Measurements from ENCODE around the gene SYT1. TPM values are rescaled to one million over a fixed set of nuclear protein-coding genes. Genes with fewer than 3 reads are reported as not detected.

The SYT1 gene
- total RNA-seq, 2 donors from 2014 or later: 1.3 to 1.9 TPM

DNA sequence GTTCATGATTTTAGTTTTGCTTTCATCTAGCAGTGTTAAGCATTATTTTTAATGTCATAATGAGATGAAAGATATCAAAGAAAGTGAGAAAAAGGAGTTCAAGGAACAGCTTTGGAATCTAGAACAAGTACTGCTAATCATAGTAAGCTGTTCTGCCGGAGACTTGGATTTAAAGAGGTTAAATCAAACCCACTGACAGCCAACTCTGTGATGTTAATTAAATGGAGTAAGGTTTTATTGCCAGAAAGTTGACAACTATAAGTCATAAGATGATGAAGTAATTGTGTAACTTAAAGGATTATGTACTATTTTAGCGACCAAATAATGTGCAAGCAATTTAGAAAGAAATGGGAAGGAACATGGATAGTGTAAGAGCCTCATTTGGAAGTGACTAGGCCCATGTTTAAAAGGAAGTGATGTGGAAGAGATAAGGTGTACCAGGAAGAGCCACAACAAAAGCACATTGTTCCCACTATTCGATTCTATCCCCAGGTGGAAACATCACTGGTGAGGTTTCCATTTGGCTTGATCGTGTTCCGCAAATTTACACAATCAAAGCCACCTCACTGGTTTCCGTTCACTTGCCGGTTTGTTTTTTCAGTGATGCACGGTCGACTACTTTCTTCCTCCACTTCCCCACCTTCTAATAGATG lies 437.7 kb downstream of the SYT1 start:
- no peaks in the 10 kb centered on the region for H3K4me1 ChIP-seq (ENCODE audit: control insufficient read depth in 1 of 2, low read depth in 2 of 2)
- no peaks in the 10 kb centered on the region for H3K27me3 ChIP-seq (replicated peaks; ENCODE audit: insufficient read depth)
- no peaks in the 10 kb centered on the region for H3K9me3 ChIP-seq
- H3K4me3 ChIP-seq: no peak overlapping the region
- TF ChIP-seq, protein P1, sequence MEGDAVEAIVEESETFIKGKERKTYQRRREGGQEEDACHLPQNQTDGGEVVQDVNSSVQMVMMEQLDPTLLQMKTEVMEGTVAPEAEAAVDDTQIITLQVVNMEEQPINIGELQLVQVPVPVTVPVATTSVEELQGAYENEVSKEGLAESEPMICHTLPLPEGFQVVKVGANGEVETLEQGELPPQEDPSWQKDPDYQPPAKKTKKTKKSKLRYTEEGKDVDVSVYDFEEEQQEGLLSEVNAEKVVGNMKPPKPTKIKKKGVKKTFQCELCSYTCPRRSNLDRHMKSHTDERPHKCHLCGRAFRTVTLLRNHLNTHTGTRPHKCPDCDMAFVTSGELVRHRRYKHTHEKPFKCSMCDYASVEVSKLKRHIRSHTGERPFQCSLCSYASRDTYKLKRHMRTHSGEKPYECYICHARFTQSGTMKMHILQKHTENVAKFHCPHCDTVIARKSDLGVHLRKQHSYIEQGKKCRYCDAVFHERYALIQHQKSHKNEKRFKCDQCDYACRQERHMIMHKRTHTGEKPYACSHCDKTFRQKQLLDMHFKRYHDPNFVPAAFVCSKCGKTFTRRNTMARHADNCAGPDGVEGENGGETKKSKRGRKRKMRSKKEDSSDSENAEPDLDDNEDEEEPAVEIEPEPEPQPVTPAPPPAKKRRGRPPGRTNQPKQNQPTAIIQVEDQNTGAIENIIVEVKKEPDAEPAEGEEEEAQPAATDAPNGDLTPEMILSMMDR (IDR thresholded peaks at IDR 0.05): no peak
- DNase-seq (ENCODE audit: low spot score) (no peak), ATAC-seq (ENCODE audit: insufficient number of reproducible peaks, low FRiP score, low read depth) (no peak)
- no peak overlapping the region for H3K27ac ChIP-seq
- no peaks in the 10 kb centered on the region for H3K36me3 ChIP-seq

DNA sequence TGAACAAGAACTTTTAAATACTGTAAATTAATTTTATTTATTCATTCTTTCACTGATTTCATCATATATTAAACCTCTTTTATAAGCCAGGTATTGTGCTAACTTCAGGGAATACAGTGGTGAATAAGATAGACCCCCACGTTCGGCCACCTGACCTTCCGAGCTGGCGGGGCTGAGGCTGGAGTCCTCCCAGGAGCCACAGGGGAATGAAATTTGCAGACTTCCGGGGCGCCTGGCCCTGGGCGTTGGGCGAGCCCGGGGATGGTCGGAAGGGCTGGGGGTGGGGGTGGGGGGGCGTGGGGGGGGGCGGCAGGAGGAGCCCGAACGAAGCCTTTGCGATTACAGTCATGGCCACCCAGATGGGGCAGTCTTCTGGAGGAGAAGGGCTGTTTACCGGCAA lies 442.8 kb downstream of the SYT1 start:
- ATAC-seq (ENCODE audit: insufficient number of reproducible peaks, low FRiP score, low read depth) (no peak), DNase-seq (ENCODE audit: low spot score) (no peak)
- H3K27me3 ChIP-seq (replicated peaks; ENCODE audit: insufficient read depth): no peaks in the 10 kb centered on the region
- TF ChIP-seq, protein P1 (IDR thresholded peaks at IDR 0.05): no peak
- H3K4me3 ChIP-seq: no peak overlapping the region
- H3K4me1 ChIP-seq (ENCODE audit: control insufficient read depth in 1 of 2, low read depth in 2 of 2): no peaks in the 10 kb centered on the region
- no peaks in the 10 kb centered on the region for H3K36me3 ChIP-seq
- no peaks in the 10 kb centered on the region for H3K9me3 ChIP-seq
- no peak overlapping the region for H3K27ac ChIP-seq

DNA sequence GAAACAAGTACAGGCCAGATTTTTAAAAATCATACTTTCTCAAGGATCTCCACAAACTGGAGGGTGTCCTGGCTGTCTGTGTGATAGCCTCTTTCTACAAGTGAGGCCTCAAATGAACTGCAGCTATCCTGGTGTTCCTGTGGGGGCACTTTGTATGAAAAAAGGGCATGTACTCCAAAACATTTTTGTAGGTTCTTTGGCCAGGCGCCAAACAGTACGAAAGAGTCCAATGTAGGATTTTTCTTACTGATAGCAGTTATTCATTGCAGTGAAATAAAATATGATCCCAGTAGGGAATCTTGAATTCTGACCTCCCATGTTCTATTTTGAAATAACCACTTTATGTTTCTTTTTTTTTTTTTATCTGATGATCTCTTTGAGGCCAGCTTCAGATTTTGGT lies 444.5 kb downstream of the SYT1 start:
- Histone ChIP-seq H3K9me3 (no peaks in the 10 kb centered on the region), H3K27ac (no peak overlapping the region), H3K36me3 (no peaks in the 10 kb centered on the region), H3K4me1 (ENCODE audit: control insufficient read depth in 1 of 2, low read depth in 2 of 2) (no peaks in the 10 kb centered on the region), H3K27me3 (replicated peaks; ENCODE audit: insufficient read depth) (no peaks in the 10 kb centered on the region), H3K4me3 (no peak overlapping the region)
- TF ChIP-seq, protein P1 (IDR thresholded peaks at IDR 0.05): no peak
- DNase-seq (ENCODE audit: low spot score): no peak
- no peak for ATAC-seq (ENCODE audit: insufficient number of reproducible peaks, low FRiP score, low read depth)

DNA sequence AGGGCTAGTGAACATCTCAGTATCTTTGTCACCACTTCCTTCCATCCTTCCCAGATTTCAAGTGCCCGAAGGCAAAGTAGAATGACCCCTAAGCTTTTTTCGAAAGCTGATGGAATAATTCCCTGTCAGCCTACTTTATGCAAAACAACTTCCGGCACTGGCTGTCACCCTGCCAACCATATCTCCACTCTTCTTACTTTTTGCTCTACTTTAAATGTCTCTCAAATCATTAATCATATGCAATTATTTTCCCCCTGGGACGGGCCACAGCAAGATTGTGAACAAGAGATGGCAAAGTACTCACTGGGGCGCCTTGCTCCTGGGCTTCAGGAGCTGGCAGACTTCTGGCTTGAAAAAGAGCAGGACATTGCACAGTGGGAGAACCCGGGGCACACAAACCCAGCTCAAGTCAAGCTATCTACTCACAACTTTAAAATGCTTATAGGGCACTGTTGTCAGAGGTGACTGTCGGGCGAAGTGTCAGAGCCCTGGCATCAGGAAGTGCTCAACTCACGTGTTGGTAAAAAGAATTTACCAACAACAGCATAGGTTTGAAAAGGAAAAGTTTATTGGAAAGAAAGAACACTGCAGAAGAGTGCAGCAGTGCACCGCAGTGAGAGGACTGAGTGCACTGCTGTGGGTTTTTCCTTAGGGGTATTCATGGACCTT lies 452.7 kb downstream of the SYT1 start:
- H3K27me3 ChIP-seq (replicated peaks; ENCODE audit: insufficient read depth): no peaks in the 10 kb centered on the region
- no peaks in the 10 kb centered on the region for H3K4me1 ChIP-seq (ENCODE audit: control insufficient read depth in 1 of 2, low read depth in 2 of 2)
- no peak overlapping the region for H3K27ac ChIP-seq
- TF ChIP-seq, protein P1 (IDR thresholded peaks at IDR 0.05): no peak
- ATAC-seq (ENCODE audit: insufficient number of reproducible peaks, low FRiP score, low read depth) (no peak), DNase-seq (ENCODE audit: low spot score) (no peak)
- no peak overlapping the region for H3K4me3 ChIP-seq
- H3K36me3 ChIP-seq: no peaks in the 10 kb centered on the region
- no peaks in the 10 kb centered on the region for H3K9me3 ChIP-seq

DNA sequence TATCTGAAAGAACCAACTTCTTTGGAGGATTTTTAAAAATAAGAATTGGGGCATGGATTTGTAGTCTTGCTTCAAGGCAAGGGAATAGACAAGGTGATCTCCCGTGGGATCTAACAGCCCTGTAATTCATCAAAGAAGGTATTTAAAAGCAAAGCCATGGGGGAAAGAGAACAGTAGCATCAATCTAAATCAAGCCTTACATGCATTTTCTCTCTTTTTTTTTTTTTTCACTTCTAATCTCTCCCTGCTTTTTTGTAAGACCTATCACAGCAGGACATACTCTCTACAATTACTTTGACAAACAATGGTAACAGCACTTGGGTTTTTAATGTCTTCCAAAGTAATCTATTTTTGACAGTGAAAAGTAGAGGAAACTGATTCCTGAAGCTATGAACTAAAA lies 458.3 kb downstream of the SYT1 start:
- Histone ChIP-seq H3K27me3 (replicated peaks; ENCODE audit: insufficient read depth) (no peaks in the 10 kb centered on the region), H3K4me1 (ENCODE audit: control insufficient read depth in 1 of 2, low read depth in 2 of 2) (no peaks in the 10 kb centered on the region), H3K4me3 (no peak overlapping the region), H3K27ac (no peak overlapping the region), H3K36me3 (no peaks in the 10 kb centered on the region), H3K9me3 (no peaks in the 10 kb centered on the region)
- ATAC-seq (ENCODE audit: insufficient number of reproducible peaks, low FRiP score, low read depth) (no peak), DNase-seq (ENCODE audit: low spot score) (no peak)
- TF ChIP-seq, protein P1 (IDR thresholded peaks at IDR 0.05): no peak

Data from thoracic aorta (tissue), 2 donors.